Spleen (tissue), 7 donors: ENCODE data around the gene STK33.

Source experiments
- CTCF ChIP-seq, 11 experiments: fragments of 200-600 bp in 7 of 11; fragments of 450-650 bp in 4 of 11; sonication (generic) in 4 of 11; IDR thresholded peaks in 8 of 11; conservative IDR thresholded peaks in 3 of 11; 1 replicate in 7 of 11; 2 replicates in 4 of 11; pipeline versions ENCODE4 v1.4.0 to v1.8.0; 2016 to 2021; ENCODE audit warnings: antibody characterized with exemption in 11 of 11, inconsistent platforms in 4 of 11, mild to moderate bottlenecking in 1 of 11
- POLR2A ChIP-seq, 3 donors: fragments of 450-650 bp; IDR thresholded peaks; one replicate each; pipeline ENCODE4 v1.5.1; 2017; ENCODE audit warnings: antibody characterized with exemption in 3 of 3, mild to moderate bottlenecking in 1 of 3
- POLR2AphosphoS5 ChIP-seq, 3 donors: sonication (generic); formaldehyde crosslinking; IDR thresholded peaks; one replicate each; pipeline ENCODE4 v1.5.1; 2017; ENCODE audit warnings: antibody characterized with exemption in 3 of 3
- donor health status: DM: no; HTN: no; CAD: no; lungs with moderate emphysema.
- donor health status: DM: no; HTN: no; CAD: no.
- donor health status: DM: no; HTN: no; CAD: no.

- no peak for TF ChIP-seq POLR2A (IDR thresholded peaks at IDR 0.05)
- no peak for TF ChIP-seq POLR2AphosphoS5 (IDR thresholded peaks at IDR 0.05)
- TF ChIP-seq CTCF (IDR thresholded peaks at IDR 0.05 in 8 of 11, conservative IDR thresholded peaks at IDR 0.05 in 3 of 11): no peak
These were observed 573 bp downstream of the STK33 start for GRCh38 chr11:8593455-8593854.
